Retina (tissue), 1 donor: Measurements from ENCODE around the gene MBD3L4.
"Not testable (repeated sequence)": the region's sequence is repeated elsewhere in the genome, so short reads cannot be mapped to it uniquely, and the experiment has no call there.

ENCODE experiments used
- DNase-seq: peaks from one replicate; pipeline ENCODE4 v3.0.0-alpha.2; 2016

Gene MBD3L4

DNA sequence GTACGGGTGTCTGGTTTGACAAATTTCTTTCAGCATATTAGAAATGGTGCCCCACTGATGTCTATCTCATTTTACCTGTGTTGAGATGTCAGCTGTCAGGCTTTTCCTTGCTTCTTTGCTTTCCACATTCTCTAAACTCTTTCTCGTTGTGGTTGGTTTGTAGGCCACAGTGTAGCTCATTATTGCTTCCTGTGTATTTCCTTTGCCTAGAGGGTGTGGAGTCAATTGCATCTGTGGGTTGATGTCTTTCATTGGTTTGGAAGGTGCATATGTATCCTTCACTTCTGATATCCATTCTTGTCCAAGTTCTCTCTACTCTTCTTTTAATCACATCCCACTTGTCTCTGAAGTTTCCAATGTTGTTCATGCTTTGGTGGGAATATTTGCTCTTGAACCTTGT lies 1.6 kb upstream of the MBD3L4 start:
- not testable (repeated sequence) for DNase-seq

DNA sequence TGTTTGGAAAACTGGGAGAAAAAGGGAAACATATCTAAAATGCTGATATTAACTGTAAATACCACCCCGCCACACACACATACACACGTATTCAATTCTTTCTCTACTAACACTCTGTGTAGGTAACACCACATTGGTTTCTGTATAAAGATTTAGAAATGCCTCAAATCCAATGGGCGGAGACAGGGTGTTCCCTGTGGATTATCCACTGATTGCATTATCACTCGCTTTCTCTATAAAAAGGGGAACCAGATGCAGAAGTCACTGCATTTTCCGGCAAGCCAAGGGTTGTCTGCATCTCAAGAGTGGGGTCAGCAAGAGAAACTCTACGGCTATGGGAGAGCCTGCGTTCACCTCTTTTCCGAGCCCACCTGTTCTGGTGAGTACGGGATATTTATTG lies 9.7 kb downstream of the MBD3L4 start, which contains the start of gene MBD3L5:
TSS of gene MBD3L5 (plus strand) at position 301 of the 400 bp plus-strand sequence. CDS start at position 335, 34 bp downstream.
- not testable (repeated sequence) for DNase-seq

DNA sequence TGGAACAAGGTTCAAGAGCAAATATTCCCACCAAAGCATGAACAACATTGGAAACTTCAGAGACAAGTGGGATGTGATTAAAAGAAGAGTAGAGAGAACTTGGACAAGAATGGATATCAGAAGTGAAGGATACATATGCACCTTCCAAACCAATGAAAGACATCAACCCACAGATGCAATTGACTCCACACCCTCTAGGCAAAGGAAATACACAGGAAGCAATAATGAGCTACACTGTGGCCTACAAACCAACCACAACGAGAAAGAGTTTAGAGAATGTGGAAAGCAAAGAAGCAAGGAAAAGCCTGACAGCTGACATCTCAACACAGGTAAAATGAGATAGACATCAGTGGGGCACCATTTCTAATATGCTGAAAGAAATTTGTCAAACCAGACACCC lies 11.2 kb downstream of the MBD3L4 start:
- not testable (repeated sequence) for DNase-seq

DNA sequence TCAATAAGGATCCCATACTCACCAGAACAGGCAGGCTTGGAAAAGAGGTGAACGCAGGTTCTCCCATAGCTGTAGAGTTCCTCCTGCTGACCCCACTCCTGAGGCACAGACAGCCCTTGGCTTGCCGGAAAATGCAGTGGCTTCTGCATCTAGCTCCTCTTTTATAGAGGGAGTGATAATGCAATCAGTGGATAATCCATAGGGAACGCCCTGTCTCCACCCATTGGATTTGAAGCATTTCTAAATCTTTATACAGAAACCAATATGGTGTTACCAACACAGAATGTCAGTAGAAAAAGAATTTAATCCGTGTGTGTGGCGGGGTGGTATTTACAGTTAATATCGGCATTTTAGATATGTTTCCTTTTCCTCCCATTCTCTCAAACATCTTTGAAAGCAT lies 18.6 kb downstream of the MBD3L4 start, which contains the start of gene MBD3L2B:
TSS of gene MBD3L2B (minus strand) at position 101 of the 400 bp plus-strand sequence. CDS start at position 67, 34 bp downstream.
- DNase-seq, result not testable (repeated sequence)

DNA sequence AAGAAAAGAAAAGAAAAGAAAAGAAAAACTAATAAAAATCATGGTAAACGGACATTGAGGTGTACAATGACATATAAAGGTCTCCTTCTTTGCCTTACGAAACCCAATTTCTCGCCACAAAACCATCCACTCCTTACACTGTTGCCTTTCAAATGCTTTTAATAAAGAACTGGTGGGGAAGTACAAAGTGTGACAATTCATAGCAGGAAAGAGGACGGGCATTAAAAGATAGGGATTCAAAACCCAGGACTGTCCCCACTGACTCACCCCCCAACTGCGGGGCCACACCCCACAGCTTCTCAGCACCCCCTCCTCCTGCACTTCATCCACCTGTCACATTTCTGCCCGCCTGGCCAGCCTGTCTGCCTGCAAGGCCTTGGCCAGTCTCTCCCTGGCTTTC lies 21.2 kb downstream of the MBD3L4 start:
- DNase-seq, result no peak

DNA sequence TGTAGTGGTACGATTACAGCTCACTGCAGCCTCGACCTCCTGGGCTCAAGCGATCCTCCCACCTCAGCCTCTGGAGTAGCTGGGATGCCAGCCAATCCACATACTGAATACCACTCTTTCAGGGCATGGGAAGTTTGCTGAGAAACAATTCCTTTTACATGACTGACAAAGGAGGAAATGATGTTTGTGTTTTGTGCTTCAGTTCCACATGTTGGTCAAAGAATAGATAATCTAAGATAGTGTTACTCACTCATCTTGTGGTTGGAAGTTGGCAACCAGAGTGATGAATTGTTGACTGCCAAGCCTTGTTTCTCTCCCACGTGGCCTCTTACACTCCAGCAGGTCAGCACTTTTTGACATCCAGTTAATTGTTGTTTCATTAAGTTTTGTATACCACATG lies 26.3 kb downstream of the MBD3L4 start:
- no peak for DNase-seq

DNA sequence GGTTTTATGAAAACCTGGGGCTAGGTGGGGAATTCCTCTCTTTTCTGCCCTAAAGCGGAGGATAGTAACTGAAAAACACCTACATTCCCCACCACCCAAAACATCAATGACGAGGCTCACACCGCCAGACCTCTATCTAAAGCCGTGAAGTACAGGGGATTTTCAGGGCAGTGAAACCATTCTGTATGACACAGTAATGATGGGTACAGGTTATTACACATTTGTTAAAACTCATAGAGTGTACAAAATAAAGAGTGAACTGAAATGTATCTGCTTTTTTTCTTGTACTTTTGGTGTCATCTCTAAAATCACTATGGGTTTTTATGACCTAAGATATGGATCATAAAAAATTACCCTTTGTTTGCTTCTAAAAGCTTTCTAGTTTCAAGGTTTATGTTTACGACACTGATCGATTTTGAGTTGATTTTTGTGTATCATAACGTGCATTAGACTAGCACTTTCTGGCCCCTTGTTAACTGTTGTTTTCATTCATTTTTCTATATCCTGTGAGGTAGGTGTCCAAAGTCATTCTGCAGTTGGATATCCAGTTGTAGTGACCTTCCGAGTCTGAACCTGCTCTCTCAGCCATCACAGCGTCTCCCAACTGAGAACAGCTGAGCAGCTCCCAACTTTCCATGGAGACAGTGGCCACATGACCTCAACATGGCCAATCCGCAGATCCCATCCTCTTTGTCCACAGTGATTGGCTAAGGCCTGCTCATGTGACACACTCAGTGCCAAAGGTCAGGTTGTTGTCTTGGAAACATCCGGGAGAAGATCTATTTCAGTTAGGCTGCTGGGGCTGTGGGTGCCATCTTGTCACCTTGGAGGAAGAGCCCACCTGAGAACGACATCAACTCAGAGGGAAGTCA lies 29.0 kb downstream of the MBD3L4 start:
- DNase-seq, result no peak

DNA sequence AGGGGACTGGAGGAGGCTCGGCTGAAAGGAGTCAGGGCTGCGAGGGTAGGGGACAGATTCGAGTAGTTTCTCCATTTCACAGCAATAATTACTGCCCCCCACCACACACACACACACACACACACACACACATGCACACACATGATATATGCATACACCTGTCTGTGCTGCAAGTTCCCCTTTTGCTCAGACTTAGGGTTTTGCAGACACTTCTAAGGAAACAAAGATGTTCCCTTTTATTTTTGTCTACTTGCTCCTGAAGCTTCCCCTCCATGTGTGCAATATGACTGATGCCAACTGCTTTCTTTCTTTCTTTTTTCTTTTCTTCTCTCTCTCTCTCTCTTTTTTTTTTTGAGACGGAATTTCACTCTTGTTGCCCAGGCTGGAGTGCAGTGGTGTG lies 32.1 kb downstream of the MBD3L4 start:
- DNase-seq, result no peak

DNA sequence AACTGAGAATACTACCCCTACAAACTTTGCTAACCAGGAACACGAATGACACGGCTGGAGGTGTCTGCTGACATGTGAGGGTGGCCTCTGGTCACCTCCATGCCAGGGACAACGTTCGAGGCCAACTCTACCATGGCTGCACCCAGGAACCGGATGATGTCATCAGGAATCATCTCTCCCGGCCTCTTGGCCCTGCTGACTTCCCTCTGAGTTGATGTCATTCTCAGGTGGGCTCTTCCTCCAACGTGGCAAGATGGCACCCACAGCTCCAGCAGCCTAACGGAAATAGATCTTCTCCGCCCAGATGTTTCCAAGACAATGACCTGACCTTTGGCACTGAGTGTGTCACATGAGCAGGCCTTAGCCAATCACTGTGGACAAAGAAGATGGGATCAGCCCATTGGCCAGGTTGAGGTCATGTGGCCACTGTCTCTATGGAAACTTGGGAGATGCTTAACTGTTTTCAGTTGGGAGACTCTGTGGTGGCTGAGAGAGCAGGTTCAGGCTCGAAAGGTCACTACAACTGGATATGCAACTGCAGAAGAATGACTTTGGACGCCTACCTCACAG lies 33.8 kb downstream of the MBD3L4 start:
- DNase-seq, result no peak

DNA sequence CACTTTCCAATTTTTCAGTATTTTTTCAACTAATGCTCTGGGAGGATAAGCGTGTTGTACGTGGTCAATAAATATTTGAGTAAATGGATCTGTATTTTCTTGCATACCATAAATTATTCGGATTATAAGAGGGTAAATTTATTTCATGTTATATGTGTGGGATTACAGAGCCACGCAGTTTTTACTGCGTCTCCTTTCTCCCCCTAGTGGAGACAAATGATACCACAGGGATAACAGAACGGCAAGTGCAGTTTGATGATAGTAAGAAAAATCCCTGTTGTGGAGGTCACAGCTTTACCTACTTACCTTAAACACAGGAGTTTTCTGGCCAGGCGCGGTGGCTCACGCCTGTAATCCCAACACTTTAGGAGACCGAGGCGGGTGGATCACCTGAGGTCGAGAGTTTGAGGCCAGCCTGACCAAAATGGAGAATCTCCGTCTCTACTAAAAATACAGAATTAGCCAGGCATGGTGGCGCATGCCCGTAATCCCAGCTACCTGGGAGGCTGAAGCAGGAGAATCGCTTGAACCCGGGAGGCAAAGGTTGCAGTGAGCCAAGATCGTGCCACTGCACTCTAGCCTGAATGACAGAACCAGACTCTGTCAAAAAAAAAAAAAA lies 35.6 kb downstream of the MBD3L4 start:
- DNase-seq, result peak; percentile 6

DNA sequence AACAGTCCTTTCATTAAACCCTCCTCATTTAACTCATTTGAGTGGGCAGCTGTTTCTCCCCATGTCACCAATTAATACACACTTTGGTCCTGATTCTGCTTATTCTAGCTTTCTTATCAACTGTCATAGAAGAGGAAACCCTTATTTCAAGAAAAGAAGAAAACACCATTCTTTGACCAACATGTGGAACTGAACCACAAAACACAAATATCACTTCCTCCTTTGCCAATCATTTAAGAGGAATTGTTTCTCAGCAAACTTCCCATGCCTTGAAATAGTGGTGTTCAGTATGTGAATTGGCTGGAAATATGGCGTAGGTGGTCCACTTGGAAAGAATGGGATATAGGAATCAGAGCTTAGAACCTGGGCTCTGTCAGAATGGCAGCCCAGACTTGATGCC lies 39.2 kb downstream of the MBD3L4 start:
- DNase-seq, result no peak

DNA sequence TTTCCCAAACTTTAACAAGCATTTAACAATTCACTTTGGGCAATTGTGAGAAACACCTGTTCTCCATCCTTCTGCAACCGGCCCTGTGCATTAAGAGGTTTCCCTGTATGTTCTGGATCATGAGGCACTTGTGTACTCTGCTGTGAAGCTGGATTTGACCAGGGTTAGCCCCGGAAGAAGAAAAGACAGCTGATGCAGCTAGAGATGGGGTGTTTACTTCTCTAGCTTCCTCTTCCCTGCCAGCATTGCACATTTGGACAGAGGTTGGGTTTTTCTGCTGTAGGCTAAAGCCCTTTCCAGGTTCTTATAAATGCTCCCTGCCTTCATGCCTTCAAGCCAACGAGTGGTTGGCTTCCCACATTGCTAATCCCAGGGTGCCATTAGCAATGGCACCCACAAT lies 39.6 kb downstream of the MBD3L4 start:
- no peak for DNase-seq

DNA sequence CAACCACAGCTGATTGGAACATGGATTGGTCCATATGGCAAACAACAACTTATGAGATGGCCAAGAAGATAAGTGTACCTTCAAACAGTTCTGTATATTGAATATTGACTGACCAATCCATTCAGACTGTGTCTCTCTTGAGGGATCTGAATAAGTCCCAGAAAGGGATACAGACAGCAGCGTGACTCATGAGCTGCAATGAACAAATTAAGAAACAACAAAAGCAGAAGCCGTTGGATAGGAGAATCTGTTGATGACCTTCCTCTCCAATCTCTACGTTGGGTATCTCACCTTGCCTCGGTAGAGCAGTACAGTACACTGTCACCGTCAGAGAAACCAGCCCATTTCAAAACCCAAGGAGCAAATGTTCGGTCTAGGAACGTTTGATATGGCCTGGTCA lies 40.0 kb downstream of the MBD3L4 start:
- DNase-seq, result no peak

DNA sequence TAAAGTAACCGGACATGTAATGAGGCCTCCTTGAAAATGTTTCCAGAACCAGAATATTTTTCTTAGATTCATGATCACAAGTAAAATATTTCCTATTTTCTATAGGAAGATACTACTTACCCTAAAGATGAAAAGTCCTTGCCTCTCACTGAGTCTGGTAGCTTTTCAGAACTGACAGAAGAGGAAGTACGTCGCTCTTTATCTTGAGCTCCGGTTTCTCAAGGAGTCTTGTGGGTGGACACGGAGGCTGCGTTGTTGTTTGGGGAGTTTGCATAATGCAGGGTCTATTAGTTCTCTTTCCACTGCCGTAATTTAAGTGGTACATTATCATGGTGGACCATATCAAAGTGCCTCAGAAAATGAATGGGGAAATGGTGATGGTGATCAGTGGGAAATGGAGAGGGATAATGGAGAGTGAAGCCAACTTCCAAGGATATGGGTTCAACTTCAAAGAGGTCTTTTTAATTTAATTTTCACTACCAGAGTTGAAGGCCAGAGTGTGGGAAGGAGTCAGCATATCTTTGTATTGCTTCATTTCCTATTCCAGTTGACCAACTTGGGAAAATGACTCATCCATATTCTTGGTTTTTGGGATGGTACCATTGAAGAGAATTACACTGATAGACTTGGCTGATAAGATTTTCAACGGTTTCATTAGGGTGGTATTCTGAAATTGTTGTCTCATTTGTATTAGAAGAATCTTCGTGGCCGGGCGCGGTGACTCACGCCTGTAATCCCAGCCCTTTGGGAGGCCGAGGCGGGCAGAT lies 42.1 kb downstream of the MBD3L4 start:
- no peak for DNase-seq

DNA sequence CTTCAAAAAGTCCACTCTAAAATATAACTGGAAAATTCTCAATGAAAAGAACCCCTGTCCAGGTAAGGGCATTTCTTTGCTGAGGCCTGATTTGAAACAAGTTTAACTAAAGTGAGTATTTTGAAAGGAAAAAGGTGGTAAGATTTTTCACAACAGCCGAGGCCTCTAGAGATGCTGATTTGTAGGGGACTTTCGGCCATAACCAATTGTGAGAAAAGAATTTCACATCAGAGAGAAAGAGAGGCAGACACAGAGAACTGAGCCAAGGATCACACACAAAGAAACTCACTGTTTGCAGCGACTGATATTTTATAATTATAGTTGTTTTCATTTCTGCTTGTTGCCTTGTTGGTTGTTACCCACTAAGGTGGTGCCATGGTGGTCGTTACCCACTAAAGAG lies 43.2 kb downstream of the MBD3L4 start:
- DNase-seq, result no peak

DNA sequence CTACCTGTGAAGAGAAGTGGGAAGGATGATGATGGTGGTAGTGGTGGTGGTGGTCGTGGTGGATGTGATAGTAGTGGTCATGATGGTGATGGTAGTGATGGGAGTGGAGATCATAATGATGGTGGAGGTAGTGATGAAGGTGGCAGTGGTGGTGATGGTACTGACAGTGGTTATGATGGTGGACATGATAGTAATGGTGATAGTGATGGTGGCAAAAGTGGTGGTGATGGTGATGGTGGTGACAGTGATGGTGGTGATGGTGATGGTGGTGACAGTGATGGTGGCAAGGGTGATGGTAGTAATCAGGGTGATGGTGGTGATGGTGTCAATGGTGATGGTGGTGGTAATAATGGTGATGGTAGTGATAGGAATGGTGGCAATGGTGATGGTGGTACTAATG lies 44.9 kb downstream of the MBD3L4 start:
- DNase-seq, result no peak

DNA sequence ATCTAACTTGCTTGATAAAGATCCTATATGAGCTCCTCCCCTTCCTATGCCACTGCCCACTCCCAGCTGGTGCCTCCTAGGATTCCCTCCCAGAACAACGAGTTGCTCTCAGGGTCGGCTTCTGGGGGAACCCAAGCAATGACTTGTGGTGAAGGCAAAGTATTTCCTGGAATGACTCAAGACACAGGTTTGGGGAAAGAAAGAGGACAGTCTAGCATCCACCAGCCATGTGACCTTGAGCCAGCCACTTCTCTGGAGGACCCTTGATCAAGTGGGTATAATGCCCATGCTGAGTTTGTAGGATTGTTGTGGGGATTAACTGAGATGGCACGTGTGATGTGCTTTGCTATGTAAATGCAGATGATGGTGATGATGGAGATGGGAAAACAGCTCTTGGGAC lies 51.7 kb downstream of the MBD3L4 start:
- DNase-seq, result no peak

DNA sequence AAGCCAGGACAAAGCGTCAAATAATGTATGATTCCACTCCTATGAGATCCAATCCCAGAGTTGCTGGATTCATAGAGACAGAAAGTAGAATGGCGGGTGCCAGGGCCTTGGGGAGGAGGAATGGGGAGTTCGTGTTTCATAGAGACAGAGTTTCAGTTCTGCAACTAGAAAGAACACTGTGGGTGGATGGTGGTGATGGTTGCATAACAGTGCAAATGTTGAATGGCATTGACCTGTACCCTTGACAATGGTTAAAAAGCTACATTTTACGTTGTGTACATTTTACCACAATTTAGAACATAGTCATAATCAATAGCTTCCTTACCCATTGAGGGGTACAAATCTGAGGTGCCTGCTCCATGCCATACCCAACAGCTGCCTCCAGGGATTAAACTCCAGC lies 52.1 kb downstream of the MBD3L4 start:
- no peak for DNase-seq
